A549 (cell line): Measurements from ENCODE around the gene DDI1.

ENCODE experiments used
- EP300 ChIP-seq, 2 experiments: fragments of >200 bp; sonication (Bioruptor Twin); formaldehyde crosslinking; IDR thresholded peaks; 2 replicates in 1 of 2; 3 replicates in 1 of 2; pipeline ENCODE4 v1.6.1; 2016 to 2017
- KDM1A ChIP-seq: fragments of 200-600 bp; sonication (generic); IDR thresholded peaks from 2 replicates; pipeline ENCODE4 v1.6.1; 2016; ENCODE audit warnings: low read depth, mild to moderate bottlenecking
- POLR2A ChIP-seq: IDR thresholded peaks from 2 replicates; pipeline ENCODE4 v1.6.1; 2012; ENCODE audit warnings: mild to moderate bottlenecking, low read length
- TF ChIP-seq, protein P1 (sequence below): fragments of >200 bp; sonication (Bioruptor Twin); formaldehyde crosslinking; IDR thresholded peaks from 3 replicates; pipeline ENCODE4 v1.5.1; 2016
- TF ChIP-seq, protein P2 (sequence below): fragments of 450-650 bp; IDR thresholded peaks from 2 replicates; pipeline ENCODE4 v1.6.1; 2014; ENCODE audit warnings: antibody characterized with exemption

DNA sequence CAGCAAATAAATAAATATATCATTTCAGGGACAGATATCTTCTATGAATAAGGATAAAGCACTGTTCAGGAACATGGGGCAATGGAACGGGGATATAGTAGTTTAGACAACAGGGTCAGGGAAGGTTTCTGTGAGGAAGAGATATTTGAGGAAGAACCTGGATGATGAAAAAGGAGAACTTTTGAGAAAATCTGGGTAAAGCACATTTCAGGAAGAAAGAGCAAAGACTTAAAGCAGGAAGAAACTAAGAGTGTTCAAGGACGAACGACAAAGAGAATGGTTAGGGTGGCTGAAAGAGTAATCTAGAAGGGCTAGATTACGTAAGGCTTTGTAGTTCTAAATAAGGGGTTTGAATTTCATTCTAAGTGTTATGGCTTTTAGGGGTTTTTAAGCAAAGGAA lies 12.7 kb downstream of the DDI1 start:
- no peak for TF ChIP-seq POLR2A
- TF ChIP-seq, protein P1, sequence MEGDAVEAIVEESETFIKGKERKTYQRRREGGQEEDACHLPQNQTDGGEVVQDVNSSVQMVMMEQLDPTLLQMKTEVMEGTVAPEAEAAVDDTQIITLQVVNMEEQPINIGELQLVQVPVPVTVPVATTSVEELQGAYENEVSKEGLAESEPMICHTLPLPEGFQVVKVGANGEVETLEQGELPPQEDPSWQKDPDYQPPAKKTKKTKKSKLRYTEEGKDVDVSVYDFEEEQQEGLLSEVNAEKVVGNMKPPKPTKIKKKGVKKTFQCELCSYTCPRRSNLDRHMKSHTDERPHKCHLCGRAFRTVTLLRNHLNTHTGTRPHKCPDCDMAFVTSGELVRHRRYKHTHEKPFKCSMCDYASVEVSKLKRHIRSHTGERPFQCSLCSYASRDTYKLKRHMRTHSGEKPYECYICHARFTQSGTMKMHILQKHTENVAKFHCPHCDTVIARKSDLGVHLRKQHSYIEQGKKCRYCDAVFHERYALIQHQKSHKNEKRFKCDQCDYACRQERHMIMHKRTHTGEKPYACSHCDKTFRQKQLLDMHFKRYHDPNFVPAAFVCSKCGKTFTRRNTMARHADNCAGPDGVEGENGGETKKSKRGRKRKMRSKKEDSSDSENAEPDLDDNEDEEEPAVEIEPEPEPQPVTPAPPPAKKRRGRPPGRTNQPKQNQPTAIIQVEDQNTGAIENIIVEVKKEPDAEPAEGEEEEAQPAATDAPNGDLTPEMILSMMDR, result no peak
- no peak for TF ChIP-seq KDM1A
- no peak for TF ChIP-seq EP300 (IDR thresholded peaks at IDR 0.05)
- TF ChIP-seq, protein P2, sequence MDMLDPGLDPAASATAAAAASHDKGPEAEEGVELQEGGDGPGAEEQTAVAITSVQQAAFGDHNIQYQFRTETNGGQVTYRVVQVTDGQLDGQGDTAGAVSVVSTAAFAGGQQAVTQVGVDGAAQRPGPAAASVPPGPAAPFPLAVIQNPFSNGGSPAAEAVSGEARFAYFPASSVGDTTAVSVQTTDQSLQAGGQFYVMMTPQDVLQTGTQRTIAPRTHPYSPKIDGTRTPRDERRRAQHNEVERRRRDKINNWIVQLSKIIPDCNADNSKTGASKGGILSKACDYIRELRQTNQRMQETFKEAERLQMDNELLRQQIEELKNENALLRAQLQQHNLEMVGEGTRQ, result no peak
